Measurements from ENCODE around the gene APCDD1L.

The APCDD1L gene

DNA sequence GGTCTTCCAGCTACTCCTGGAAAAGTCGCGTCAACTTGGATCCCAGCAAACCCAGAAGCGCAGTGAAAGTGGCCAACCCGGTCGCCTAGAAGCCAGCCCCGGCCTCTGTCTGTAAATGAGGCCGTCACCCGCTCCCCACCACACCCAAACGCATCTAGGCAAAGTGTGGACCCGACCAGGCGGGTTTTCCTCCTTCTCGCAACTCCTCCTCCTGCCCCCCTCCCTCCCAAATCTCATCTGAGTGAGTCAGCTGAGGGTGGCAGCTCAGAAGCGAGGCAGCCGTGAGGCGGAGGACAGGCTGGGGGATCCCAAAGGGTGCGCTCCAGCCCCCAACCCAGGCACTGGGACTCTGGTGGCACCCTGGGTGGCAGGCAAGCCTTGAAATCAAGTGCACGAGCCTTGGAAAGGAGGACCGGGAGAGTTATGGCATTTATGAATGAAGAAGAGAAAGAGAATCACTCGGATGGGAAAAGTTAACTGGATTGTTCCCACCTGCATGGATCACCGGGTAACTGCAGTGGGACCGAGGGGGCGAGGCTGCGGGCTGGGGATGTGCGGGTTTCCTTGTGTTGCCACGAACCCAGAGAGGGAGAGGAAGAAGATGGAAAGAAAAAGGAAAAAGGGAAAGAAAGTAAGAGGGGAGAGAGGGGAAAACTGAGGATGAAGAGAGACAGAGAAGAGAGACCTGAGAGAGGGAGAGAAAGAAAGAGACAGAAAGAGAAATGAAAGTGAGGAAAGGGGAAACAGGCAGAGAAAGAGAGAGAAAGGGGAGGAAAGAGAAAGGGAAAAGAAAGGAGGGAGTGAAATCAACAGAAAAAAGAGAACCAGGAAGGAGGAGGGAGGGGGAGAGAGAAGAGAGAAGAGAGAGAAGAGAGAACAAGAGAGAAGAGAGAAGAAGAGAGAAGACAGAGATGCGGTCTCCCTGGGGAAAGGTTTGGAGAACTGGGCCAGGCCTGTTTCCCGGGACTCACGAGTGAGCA, at the start of gene APCDD1L:
TSS of gene APCDD1L (minus strand) at position 167 of the 980 bp plus-strand sequence. CDS start 692 bp downstream, outside the sequence.
- peak; percentile 72 for DNase-seq (ENCODE audit: low spot score)

GRCh38 chr20:58559368-58559729, 44.1 kb upstream of the APCDD1L start:
- DNase-seq (ENCODE audit: low spot score), result no peak

DNA sequence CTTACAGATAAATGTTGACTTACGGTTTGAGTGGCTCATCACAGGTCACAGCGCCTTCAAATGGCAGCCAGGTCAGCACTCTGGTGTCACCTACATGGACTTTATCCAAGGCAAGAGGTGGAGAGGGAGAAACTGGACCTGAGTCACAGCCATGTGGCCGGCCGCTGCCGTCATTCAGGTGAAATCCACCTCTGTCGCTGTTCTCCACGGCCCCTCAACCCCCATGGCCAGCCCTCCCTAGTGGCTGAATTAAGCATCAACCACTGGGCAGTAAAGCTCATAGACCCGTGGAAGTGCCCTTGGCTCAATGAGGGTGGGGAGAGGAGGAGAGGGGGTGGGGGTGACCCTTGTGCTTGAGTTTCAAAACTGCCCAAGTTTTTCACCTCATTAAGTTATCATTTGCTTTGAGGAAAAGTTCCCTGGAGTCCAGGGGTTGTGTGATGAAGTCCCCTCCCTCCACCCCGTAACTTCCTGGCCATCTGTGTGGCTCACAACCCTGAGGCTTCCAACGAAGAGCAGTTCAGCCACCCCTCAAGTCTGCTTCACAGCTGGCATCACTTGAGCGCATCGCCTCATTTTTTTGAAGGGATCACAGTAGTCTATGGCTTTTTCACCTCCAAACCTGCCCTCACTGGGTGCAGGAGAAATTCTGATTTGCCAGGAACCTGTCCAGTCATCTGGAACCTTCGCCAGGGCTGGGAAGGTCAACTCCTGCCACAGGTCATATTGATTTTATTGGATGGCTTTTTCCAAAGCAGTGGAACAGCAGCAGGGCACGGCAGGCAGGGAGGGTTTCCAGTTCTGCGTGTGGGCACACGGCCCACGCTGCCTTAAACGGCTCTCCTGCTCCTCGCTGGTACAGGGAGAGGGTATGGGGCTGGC, 43.5 kb upstream of the APCDD1L start:
- DNase-seq (ENCODE audit: low spot score), result no peak

DNA sequence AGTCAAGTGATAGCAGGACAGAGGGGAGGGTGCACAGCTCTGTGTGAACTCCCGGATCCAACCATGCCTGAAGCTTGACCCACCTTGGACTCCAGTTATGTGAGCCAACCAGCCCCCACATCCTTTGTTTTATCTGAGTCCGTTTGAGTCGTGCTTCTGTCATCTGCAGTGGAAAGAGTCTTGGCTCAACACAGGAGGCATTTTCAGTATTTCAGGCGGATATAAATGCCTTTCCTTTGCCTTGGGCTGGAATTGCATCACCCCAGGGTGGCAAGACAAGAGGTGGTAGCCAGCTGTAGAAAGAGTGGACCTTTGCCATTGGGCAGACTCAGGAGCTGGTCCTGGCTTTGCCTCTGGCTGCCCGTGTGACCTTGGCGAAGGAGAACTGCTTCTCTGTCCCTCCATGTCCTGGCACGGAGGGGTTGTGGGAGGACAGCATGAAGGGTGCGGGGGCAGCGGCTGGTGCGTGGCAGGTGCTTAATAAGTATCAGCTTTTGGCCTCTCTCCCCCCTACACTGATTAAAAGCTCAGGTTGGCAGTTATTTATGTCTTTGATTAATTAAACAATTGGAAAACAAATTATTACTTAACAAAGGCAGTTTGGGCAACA, 42.6 kb upstream of the APCDD1L start:
- peak; percentile 21 for DNase-seq (ENCODE audit: low spot score)

- DNase-seq (ENCODE audit: low spot score), result no peak
Measured at GRCh38 chr20:58556961-58557360, 41.8 kb upstream of the APCDD1L start.

DNA sequence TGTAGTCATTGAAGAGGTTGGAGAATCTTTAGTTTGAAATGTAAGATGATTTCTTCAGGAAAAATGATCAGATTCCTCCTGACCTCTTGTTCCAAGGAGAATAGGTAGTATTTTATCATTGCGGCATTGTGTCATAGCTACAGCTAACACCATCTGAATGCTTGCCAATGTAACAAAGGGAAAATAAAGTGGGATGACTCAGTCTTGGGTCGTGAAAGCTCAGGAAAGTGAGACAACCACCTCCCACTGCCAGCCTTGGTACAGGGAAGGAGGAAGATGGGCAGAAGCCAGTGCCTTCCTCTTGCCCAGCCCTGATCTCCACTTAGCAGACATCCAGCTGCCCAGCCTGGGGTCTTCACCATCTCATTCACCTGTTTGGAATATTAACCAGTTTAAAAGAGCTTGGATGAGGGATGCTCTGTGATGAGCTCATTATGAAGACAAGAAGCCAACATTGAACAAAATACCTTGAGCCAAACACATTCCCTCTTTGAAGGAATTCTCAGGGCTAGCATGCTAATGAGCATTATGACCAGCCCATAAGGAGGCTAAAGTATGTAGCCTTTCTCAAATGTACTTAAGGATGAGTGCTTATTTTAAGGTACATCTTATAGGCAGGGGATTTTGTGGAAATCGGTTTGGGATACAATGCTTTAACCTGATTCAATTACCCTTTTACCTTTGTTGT, 40.0 kb upstream of the APCDD1L start:
- peak; percentile 95 for DNase-seq (ENCODE audit: low spot score)

DNA sequence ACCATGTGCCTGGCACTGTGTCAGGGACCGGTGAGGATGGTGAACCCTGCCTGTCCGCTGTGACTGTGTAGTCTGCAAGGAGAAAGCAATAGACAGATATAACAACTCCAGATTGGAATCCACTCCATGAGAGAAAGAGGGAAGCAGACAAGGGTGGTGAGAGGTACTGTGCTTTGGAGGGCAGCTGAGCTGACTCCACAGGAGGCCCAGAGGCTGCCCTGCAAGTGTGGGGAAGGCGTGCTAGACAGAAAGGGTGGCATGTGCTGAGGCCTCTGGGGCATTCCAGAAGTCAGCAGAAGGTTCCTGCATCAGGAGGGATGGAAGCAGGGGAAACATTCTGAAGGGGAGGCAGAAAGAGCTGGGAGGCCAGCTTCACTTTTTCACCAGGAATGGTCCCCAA, 39.3 kb upstream of the APCDD1L start:
- DNase-seq (ENCODE audit: low spot score), result no peak

DNA sequence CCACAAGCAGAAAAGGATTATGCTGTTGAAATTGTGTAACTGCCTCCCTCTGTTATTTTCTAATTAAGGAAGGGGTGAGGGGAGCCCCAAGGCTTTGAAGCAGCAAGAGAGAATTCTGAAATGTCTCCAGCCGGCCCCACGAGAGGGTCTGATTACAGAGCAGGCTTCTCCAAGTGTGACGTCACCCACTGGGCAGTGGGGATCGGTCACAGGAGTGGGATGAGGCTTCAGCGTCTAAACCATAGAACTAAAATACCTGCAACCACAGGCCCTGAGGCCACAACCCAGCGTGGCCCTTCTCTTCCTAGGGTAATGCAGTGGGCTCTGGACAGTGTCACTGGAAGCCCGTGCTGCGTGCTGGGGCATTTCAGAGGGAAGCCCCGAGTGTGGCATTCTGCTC, 38.6 kb upstream of the APCDD1L start:
- peak; percentile 28 for DNase-seq (ENCODE audit: low spot score)

- no peak for DNase-seq (ENCODE audit: low spot score)
Measured at GRCh38 chr20:58553166-58553696, 38.0 kb upstream of the APCDD1L start.

DNA sequence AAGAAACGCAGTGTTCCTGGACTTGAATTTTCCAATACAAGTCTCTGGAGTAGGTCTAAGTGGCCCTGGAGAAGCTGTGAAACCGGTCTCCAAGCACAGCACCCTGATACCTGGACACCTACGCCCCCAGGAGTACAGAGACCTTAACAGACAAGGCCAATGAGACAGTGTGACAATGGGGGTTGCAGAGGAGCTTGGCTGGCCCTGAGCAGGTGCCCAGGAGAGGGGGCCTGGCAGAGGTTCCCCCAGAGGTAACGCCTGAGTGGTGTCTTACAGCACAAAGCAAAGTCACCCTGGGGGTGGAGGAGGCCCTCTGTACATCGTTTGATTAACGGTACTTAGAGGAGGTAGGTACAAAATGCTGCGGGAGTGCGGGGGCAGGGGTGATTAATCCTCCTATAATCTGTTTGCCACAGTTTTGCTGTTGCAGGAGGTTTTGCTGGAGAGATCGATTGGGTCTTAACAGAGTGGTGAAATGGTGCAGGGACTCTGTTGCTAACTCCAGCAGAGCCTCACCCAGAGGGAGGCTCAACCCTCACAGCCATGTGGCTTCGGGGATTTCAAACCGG, 37.3 kb upstream of the APCDD1L start:
- DNase-seq (ENCODE audit: low spot score), result no peak

DNA sequence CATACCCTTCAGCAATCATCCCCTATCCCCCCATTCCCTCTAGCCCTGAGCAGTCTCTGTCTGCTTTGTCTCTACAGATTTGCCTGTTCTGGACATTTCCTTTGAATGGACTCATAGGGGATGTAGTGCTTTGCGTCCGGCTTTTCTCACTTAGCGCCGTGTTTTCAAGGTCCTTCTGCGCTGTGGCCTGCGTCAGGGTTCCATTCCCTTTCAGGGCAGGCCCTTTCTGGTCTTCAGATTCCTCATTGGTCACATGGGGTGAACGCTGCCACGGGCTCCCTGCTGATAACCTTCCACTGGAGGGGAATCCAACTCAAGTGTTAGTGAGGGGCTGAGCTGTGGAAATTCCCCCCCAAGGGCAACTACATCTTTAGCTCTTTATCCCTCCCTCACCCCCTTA, 36.4 kb upstream of the APCDD1L start:
- no peak for DNase-seq (ENCODE audit: low spot score)

DNA sequence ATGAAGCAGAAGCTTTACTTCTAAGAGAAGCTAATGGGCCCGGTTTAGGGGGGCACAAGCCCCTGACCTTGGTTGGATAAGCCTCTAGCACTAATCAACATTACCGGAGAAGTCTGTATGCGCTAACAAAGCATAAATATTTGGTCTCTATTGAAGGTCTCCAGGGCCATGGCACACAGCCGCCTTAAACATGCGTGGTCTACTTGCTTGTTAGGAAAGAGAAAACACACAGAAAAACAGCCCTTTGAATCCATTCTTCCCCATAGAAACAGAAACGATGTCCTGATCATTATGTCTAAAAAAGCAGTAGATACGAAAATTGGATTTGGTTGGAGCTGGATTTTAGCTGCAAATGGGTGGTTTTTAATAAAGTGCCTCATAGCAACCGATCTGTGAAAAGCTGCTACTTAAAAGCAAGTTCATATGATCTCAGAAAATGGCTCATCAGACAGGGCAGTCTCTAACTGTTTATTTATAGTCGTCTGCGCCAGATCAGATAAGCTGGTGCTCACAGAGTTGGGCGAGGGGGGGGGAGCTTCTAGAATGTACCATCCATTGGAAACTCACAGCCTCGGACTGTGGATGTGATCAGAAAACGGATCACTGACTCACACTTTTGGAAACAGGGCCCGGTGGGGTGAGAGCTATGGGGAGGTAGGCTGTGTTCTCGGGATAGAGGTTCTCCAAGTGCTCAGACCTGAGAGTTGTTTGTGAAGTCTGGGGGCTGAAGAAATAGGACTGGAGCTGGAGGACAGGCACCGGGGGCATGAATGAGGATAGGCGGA, 35.3 kb upstream of the APCDD1L start:
- no peak for DNase-seq (ENCODE audit: low spot score)

- DNase-seq (ENCODE audit: low spot score), result no peak
Measured at GRCh38 chr20:58549231-58550209, 34.3 kb upstream of the APCDD1L start.

DNA sequence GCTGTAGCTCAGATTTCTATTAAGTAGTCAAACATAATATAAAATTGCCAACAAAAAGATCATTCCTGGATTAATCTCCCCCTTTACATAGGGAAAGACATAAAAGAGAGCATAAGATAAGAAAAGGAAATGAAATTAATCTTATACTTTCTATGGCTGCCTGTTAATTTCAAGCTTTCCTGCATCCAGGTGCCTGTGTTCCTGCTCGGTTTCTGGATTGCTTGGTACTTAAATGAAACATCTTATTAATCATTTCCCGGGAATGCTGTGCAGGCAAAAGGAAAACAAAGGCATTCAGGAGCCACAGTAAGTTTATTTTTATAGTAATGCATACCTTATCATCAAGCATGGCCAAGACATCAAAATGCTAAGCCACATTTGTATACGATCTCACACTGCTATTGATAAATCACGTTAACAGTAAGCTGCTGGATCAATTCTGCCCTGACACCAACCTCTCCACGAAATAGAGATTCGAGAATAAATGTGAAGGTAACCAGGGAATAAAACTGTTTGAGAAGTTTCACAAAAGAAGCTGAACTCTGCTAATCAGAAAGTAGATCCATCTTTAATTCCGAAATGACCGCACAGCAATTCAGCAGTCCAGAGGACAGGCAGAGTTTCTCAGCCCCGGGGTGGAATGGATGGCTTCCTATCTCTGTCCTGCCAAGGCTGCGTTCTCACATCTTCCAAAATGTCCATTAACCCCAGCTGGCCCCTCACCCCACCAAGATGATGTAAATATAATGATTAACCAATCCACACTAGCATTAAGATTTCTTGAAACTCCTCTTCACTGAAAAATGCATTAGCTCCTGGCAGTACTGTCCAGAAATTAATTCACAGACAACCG, 32.6 kb upstream of the APCDD1L start:
- DNase-seq (ENCODE audit: low spot score), result no peak

DNA sequence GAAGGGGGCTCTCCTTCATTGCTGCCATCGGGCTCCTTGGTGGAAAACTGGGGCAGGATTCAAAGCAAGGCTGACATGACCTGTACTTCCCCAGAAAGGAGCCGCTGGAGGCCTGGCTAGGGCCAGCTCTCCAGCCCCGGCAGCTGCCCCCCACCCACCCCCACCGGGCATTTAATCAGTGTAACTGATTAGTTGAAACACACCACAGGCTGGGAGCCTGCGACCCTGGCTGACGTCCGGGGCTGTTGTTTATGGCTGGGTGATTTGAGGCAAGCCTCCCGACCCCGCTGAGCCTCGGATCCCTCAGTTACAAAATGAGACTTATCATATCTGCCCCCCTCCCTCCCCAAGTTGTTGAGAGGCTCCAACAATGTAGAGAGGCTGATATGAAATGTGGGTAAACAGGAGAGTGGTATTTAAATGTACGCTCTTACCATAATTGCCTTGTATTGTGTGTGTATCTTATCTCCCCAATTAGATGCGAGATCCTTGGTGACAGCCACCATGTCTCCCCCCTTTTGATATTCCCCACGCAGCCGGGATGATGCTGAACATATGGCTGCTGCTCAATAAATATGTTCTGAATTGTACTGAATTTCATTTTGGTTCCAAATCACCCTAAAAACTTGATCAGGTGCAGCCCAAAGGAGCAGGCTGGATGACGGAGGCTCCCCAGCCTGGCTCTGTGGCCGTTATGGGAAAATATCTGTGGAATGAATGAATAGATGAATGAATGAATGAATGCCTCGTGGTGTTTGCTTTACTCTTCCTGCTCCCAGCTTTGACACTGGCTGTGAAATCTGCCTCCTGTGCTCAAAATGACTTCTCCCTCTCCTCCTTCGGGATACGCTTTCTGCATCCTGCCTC, 31.8 kb upstream of the APCDD1L start:
- no peak for DNase-seq (ENCODE audit: low spot score)

DNA sequence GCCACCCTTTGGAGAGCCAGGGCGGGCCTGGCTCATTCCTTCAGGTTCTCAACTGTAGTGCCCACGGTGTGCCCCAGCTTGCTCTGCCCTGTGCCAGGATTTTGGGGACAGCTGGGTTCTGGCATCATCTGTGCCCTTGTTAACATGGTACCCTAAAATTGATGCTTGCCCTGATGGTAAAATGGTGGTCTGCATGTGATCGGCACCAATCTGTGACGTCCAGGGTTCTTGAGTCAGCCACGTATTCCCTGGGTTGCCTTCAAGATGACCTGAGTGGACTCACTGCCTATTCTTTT, 31.2 kb upstream of the APCDD1L start:
- no peak for DNase-seq (ENCODE audit: low spot score)

Measured in AG08395 (cell line).